ENCODE results near the gene SIGLEC12. TPM values are rescaled to one million over a fixed set of nuclear protein-coding genes. Genes with fewer than 3 reads are reported as not detected.
A peak's percentile ranks its signal among the peaks of the same experiment; 100 is the strongest.
"Not testable (repeated sequence)": the region's sequence is repeated elsewhere in the genome, so short reads cannot be mapped to it uniquely, and the experiment has no call there.

The SIGLEC12 gene
- total and polyA plus RNA-seq, 12 donors = 0.10 to 0.70 TPM; not detected in 10

- 46 to 55% methylated on average over 4 of the region's 4 CpGs for WGBS, 2 donors
- DNase-seq = no peak
- H3K4me1 ChIP-seq = peaks cover 0 to 19% (median 0%) of the 10 kb centered on the region in 9 donors
- peaks cover 0 to 62% (median 21%) of the 10 kb centered on the region in 7 donors for H3K27me3 ChIP-seq
- no peak overlapping the region for H3K4me3 ChIP-seq
- intact Hi-C loops (cut with DNase I) = no loop called here
- no peak overlapping the region for H3K27ac ChIP-seq
- no peak for ATAC-seq
- no peak for TF ChIP-seq CTCF (IDR thresholded peaks at IDR 0.05)
- no peaks in the 10 kb centered on the region for H3K36me3 ChIP-seq
- no peaks in the 10 kb centered on the region for H3K9me3 ChIP-seq
These were observed 32.4 kb downstream of the SIGLEC12 start for GRCh38 chr19:51469162-51469561.

DNA sequence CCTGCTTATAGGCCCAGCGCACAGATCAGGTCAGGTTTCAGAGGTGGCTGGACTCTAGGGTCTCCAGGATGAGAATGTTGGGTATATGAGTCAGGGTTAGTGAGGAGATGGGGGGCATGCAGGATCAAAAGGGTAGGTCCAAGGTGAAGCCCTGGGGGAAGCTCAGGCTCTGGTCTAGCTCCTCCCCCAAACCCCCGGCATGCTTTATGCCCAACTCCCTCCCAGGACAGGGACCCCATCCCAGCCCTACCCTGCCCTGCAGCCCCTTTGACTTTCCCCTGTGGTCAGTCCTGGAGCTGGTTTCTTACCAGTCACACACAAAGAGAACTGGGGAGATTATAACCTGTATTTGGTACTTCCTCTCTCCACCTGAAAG lies 33.1 kb downstream of the SIGLEC12 start:
- no peak overlapping the region for H3K4me3 ChIP-seq
- peaks cover 0 to 56% (median 15%) of the 10 kb centered on the region in 7 donors for H3K27me3 ChIP-seq
- no peak for ATAC-seq
- intact Hi-C loops (cut with DNase I) = no loop called here
- 79 to 80% methylated on average over 2 of the region's 2 CpGs for WGBS, 2 donors
- H3K4me1 ChIP-seq = peaks cover 0 to 19% (median 0%) of the 10 kb centered on the region in 9 donors
- H3K9me3 ChIP-seq = no peaks in the 10 kb centered on the region
- no peak for DNase-seq
- no peaks in the 10 kb centered on the region for H3K36me3 ChIP-seq
- no peak for TF ChIP-seq CTCF (IDR thresholded peaks at IDR 0.05)
- no peak overlapping the region for H3K27ac ChIP-seq

- ATAC-seq (no peak), DNase-seq (no peak)
- no peak overlapping the region for H3K27ac ChIP-seq
- no peaks in the 10 kb centered on the region for H3K9me3 ChIP-seq
- H3K27me3 ChIP-seq = peaks cover 0 to 54% (median 14%) of the 10 kb centered on the region in 7 donors
- TF ChIP-seq CTCF (IDR thresholded peaks at IDR 0.05) = no peak
- H3K4me1 ChIP-seq = peaks cover 0 to 22% (median 0%) of the 10 kb centered on the region in 9 donors
- WGBS, 2 donors = 59 to 61% methylated on average over 4 of the region's 4 CpGs
- intact Hi-C loops (cut with DNase I) = no loop called here
- H3K4me3 ChIP-seq = no peak overlapping the region
- no peaks in the 10 kb centered on the region for H3K36me3 ChIP-seq
These were observed 33.6 kb downstream of the SIGLEC12 start for GRCh38 chr19:51467864-51468544.

- Histone ChIP-seq H3K4me1 (peaks cover 0 to 34% (median 0%) of the 10 kb centered on the region in 9 donors), H3K36me3 (no peaks in the 10 kb centered on the region), H3K4me3 (no peak overlapping the region), H3K27ac (no peak overlapping the region), H3K9me3 (no peaks in the 10 kb centered on the region), H3K27me3 (peaks cover 0 to 54% (median 23%) of the 10 kb centered on the region in 7 donors)
- 52 to 55% methylated on average over 3 of the region's 3 CpGs for WGBS, 2 donors
- ATAC-seq = no peak
- intact Hi-C loops (cut with DNase I) = no loop called here
- TF ChIP-seq CTCF (IDR thresholded peaks at IDR 0.05) = no peak
- no peak for DNase-seq
These were observed 34.9 kb downstream of the SIGLEC12 start for GRCh38 chr19:51466723-51467122.

DNA sequence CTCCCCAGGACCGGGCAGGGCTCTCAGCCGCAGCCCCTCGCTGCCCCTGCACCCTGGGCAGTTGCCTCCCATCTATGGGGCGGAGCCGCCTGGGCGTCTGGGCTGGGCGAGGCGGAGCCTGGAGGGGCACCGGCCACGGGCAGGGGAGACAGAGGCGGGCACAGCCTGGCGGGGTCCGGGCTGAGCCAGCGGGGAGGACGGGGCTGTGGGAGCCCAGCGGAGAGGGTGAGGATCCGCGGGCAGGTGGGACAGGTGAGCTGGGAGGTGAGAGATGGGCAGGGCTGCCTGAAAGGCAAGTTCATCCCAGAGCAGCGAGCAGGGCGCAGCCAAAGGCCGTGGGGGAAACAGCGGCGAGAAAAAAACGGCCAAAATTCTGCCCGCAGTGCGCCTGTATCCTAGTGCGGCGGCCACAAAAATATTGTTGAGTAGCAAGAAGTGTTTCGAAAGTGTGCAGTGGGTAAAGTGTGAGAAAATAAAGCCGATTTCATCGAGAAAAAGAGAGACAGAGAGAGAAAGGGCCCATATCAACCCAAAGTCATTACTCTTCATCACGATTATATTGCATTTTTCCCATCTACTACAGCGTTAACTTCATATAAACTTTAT lies 37.5 kb downstream of the SIGLEC12 start:
- H3K36me3 ChIP-seq; H3K27ac ChIP-seq; DNase-seq; H3K4me3 ChIP-seq; H3K9me3 ChIP-seq; intact Hi-C loops (cut with DNase I): not testable (repeated sequence)
- Histone ChIP-seq H3K27me3 (peaks cover 0 to 56% (median 31%) of the 10 kb centered on the region in 7 donors), H3K4me1 (peaks cover 0 to 45% (median 0%) of the 10 kb centered on the region in 9 donors)
- peak in 1 of 8 donors; percentile 36 for ATAC-seq
- WGBS, 2 donors = 28 to 33% methylated on average over 12 to 13 of the region's 33 CpGs

Measured in heart right ventricle (tissue), 16 donors.